ENCODE results near the gene CRB2.

GRCh38 chr9:123327697-123328100, 28.3 kb upstream of the CRB2 start:
- TF ChIP-seq POLR2A (IDR thresholded peaks at IDR 0.05), result no peak
- TF ChIP-seq CTCF (IDR thresholded peaks at IDR 0.05), result no peak
